PFSK-1 (cell line): ENCODE data around the gene HNRNPH1.
A peak's percentile ranks its signal among the peaks of the same experiment; 100 is the strongest.

ENCODE experiments used
- FOXP2 ChIP-seq: optimal IDR thresholded peaks from 2 replicates; pipeline ENCODE3; 2011; ENCODE audit warnings: borderline replicate concordance, control low read depth, inconsistent platforms; ENCODE audit not compliant: insufficient read depth; ENCODE audit errors: extremely low read length, extremely low read depth
- POLR2AphosphoS5 ChIP-seq: IDR thresholded peaks from 2 replicates; pipeline ENCODE4 v1.6.1; 2012; ENCODE audit warnings: low read depth, mild to moderate bottlenecking, control low read depth, low read length, moderate library complexity
- REST ChIP-seq, 2 experiments: IDR thresholded peaks; 2 replicates each; pipeline versions ENCODE4 v1.6.1 to v1.8.0; 2011 to 2012; ENCODE audit warnings: low read depth in 2 of 2, low read length in 2 of 2, control low read depth in 1 of 2, inconsistent platforms in 1 of 2, mild to moderate bottlenecking in 1 of 2, moderate library complexity in 1 of 2; ENCODE audit not compliant: insufficient read depth in 1 of 2
- SIN3A ChIP-seq: IDR thresholded peaks from 2 replicates; pipeline ENCODE4 v1.6.1; 2012; ENCODE audit warnings: mild to moderate bottlenecking, low read length, moderate library complexity, borderline replicate concordance; ENCODE audit not compliant: insufficient read depth

- TF ChIP-seq SIN3A (no peak), POLR2AphosphoS5 (0 out of 2 replicates have a peak, but pooled peaks have one; percentile 9), REST (IDR thresholded peaks at IDR 0.05; ENCODE audit: insufficient read depth in 1 of 2, low read depth in 2 of 2, low read length in 2 of 2) (no peak), FOXP2 (no peak)
Measured at GRCh38 chr5:179610903-179611265, 12.6 kb downstream of the HNRNPH1 start.
